Nephron progenitor cell (in vitro differentiated cells): ENCODE measurements around the gene HRC.
A peak's percentile ranks its signal among the peaks of the same experiment; 100 is the strongest.

Experiments used
- DNase-seq: peaks from one replicate; pipeline ENCODE4 v3.0.0; 2021
- H3K27ac Mint-ChIP-seq: 2 replicates; pipeline ENCODE4 v1.8.0; 2021; ENCODE audit warnings: mild to moderate bottlenecking, moderate library complexity, mixed read lengths
- H3K27me3 Mint-ChIP-seq: 2 replicates; pipeline ENCODE4 v1.8.0; 2021; ENCODE audit warnings: mild to moderate bottlenecking, low read depth, mixed read lengths; ENCODE audit not compliant: poor library complexity
- H3K36me3 Mint-ChIP-seq: 2 replicates; pipeline ENCODE4 v1.8.0; 2021; ENCODE audit warnings: low read depth, mixed read lengths
- H3K4me1 Mint-ChIP-seq: 2 replicates; pipeline ENCODE4 v1.8.0; 2021; ENCODE audit warnings: mixed read lengths
- H3K4me3 Mint-ChIP-seq: 2 replicates; pipeline ENCODE4 v1.8.0; 2021; ENCODE audit warnings: mild to moderate bottlenecking, moderate library complexity, mixed read lengths
- H3K9me3 Mint-ChIP-seq: 2 replicates; pipeline ENCODE4 v1.8.0; 2021; ENCODE audit warnings: mild to moderate bottlenecking, moderate library complexity, mixed read lengths
- CTCF ChIP-seq: fragments of 200-600 bp; sonication (generic); IDR thresholded peaks from 2 replicates; pipeline ENCODE4 v1.5.0; 2021; ENCODE audit warnings: antibody characterized with exemption

The HRC gene

GRCh38 chr19:49155005-49155819, at the start of gene HRC:
HRC (minus strand) TSS chr19:49155396; CDS start chr19:49155237, 159 bp downstream.
- Mint-ChIP-seq H3K27ac (peak within 1 kb of the TSS; percentile 97), H3K4me3 (peak within 1 kb of the TSS; percentile 75), H3K36me3 (peaks cover 12% of the 10 kb centered on the region), H3K4me1 (peaks cover 72% of the 10 kb centered on the region), H3K9me3 (peaks cover 20% of the 10 kb centered on the region), H3K27me3 (peaks cover 30% of the 10 kb centered on the region)
- peak; percentile 56 for DNase-seq
- no peak for TF ChIP-seq CTCF

GRCh38 chr19:49201042-49201441, 45.8 kb upstream of the HRC start:
- DNase-seq: no peak
- H3K4me1 Mint-ChIP-seq: peaks cover 6% of the 10 kb centered on the region
- H3K27me3 Mint-ChIP-seq: peaks cover 15% of the 10 kb centered on the region
- H3K9me3 Mint-ChIP-seq: peaks cover 4% of the 10 kb centered on the region
- no peak overlapping the region for H3K27ac Mint-ChIP-seq
- peaks cover 37% of the 10 kb centered on the region for H3K36me3 Mint-ChIP-seq
- TF ChIP-seq CTCF: no peak
- H3K4me3 Mint-ChIP-seq: no peak overlapping the region

- peaks cover 4% of the 10 kb centered on the region for H3K9me3 Mint-ChIP-seq
- no peak for TF ChIP-seq CTCF
- no peak overlapping the region for H3K4me3 Mint-ChIP-seq
- peak; percentile 28 for DNase-seq
- peaks cover 37% of the 10 kb centered on the region for H3K36me3 Mint-ChIP-seq
- no peak overlapping the region for H3K27ac Mint-ChIP-seq
- H3K4me1 Mint-ChIP-seq: peaks cover 6% of the 10 kb centered on the region
- peaks cover 15% of the 10 kb centered on the region for H3K27me3 Mint-ChIP-seq
Measured at GRCh38 chr19:49200238-49200862, 45.2 kb upstream of the HRC start.

- Mint-ChIP-seq H3K4me1 (peaks cover 12% of the 10 kb centered on the region), H3K4me3 (no peak overlapping the region), H3K9me3 (peaks cover 3% of the 10 kb centered on the region), H3K36me3 (peaks cover 36% of the 10 kb centered on the region), H3K27ac (no peak overlapping the region), H3K27me3 (peaks cover 27% of the 10 kb centered on the region)
- DNase-seq: no peak
- no peak for TF ChIP-seq CTCF
Measured at GRCh38 chr19:49196527-49197240, 41.5 kb upstream of the HRC start.

- peaks cover 12% of the 10 kb centered on the region for H3K4me1 Mint-ChIP-seq
- H3K9me3 Mint-ChIP-seq: peaks cover 11% of the 10 kb centered on the region
- no peak for TF ChIP-seq CTCF
- no peak for DNase-seq
- H3K27ac Mint-ChIP-seq: peak overlapping the region; percentile 93
- peaks cover 24% of the 10 kb centered on the region for H3K27me3 Mint-ChIP-seq
- H3K4me3 Mint-ChIP-seq: no peak overlapping the region
- H3K36me3 Mint-ChIP-seq: peaks cover 38% of the 10 kb centered on the region
Measured at GRCh38 chr19:49194408-49194807, 39.2 kb upstream of the HRC start.
